Endothelial cell of umbilical vein (primary cell): Measurements from ENCODE around the gene VRK1. TPM values are rescaled to one million over a fixed set of nuclear protein-coding genes. Genes with fewer than 3 reads are reported as not detected.
A peak's percentile ranks its signal among the peaks of the same experiment; 100 is the strongest.

ENCODE experiments used
- Bru-seq: library from RNA; stranded (reverse); fragments of 400-500 nt; gene quantifications from one replicate; lab custom pipeline; 2021; lab: Mats Ljungman, UMichigan
- BruChase-seq, 2 experiments: library from RNA; stranded (reverse); fragments of 400-500 nt; gene quantifications; one replicate each; lab custom pipeline; 2021; lab: Mats Ljungman, UMichigan
- BruUV-seq: library from RNA; stranded (reverse); fragments of 400-500 nt; replicated peaks from 2 replicates; lab custom pipeline; 2021; lab: Mats Ljungman, UMichigan
- CTCF ChIA-PET: fragments of 300-600, 350-600 bp; sonication (Branson Sonifier 250); formaldehyde crosslinking; loops from one replicate; lab custom pipeline; 2021; ENCODE audit warnings: antibody characterized with exemption, inconsistent platforms; lab: Charles Lee
- POLR2A ChIA-PET: fragments of 300-600, 350-600 bp; sonication (Branson Sonifier 250); formaldehyde crosslinking; loops from one replicate; lab custom pipeline; 2021; ENCODE audit warnings: antibody characterized with exemption, inconsistent platforms; lab: Charles Lee
- DNase-seq: peaks from one replicate; pipeline ENCODE4 v3.0.0-alpha.2; 2011; ENCODE audit warnings: low read depth, low spot score
- FAIRE-seq: peaks from 2 replicates; lab custom pipeline; 2011; peaks lifted over from hg19 to GRCh38; lab: Jason Lieb, UNC
- H2AFZ ChIP-seq: 2 replicates; pipeline ENCODE4 v1.6.0; 2012; ENCODE audit warnings: low read depth, low read length, control low read depth, inconsistent platforms
- H3K27ac ChIP-seq: 2 replicates; pipeline ENCODE4 v1.5.1; 2011; ENCODE audit warnings: low read depth, mild to moderate bottlenecking, control low read depth, low read length, moderate library complexity; ENCODE audit not compliant: insufficient read depth
- H3K27me3 ChIP-seq, 2 experiments: 2 replicates each; pipeline versions ENCODE4 v1.6.0 to v1.6.1; 2011; ENCODE audit warnings: low read length in 2 of 2, mixed read lengths in 1 of 2; ENCODE audit not compliant: control insufficient read depth in 2 of 2, insufficient read depth in 2 of 2
- H3K36me3 ChIP-seq, 2 experiments: 2 replicates in 1 of 2; 3 replicates in 1 of 2; pipeline ENCODE4 v1.5.1; 2011; ENCODE audit warnings: low read length in 2 of 2, mild to moderate bottlenecking in 1 of 2, moderate library complexity in 1 of 2; ENCODE audit not compliant: control insufficient read depth in 2 of 2, insufficient read depth in 2 of 2; ENCODE audit errors: extremely low read depth in 1 of 2
- H3K4me1 ChIP-seq: 3 replicates; pipeline ENCODE4 v1.5.1; 2011; ENCODE audit warnings: mild to moderate bottlenecking, low read length; ENCODE audit not compliant: control insufficient read depth, insufficient read depth; ENCODE audit errors: extremely low read depth
- H3K4me2 ChIP-seq: 2 replicates; pipeline ENCODE4 v1.6.1; 2011; ENCODE audit warnings: low read length, control low read depth, mixed read lengths; ENCODE audit not compliant: insufficient read depth
- H3K4me3 ChIP-seq, 3 experiments: fragments of 200-600 bp in 1 of 3; sonication (generic), shearing (Covaris generic) in 1 of 3; replicated peaks in 1 of 3; 2 replicates each; pipeline ENCODE4 v1.5.1; 2011 to 2016; ENCODE audit warnings: control low read depth in 3 of 3, low read length in 3 of 3, mild to moderate bottlenecking in 2 of 3, inconsistent platforms in 1 of 3, low read depth in 1 of 3, moderate library complexity in 1 of 3; ENCODE audit not compliant: insufficient read depth in 1 of 3
- H3K79me2 ChIP-seq: 2 replicates; pipeline ENCODE4 v1.6.0; 2012; ENCODE audit warnings: low read length, inconsistent platforms; ENCODE audit not compliant: control insufficient read depth, insufficient read depth
- H3K9ac ChIP-seq: replicated peaks from 2 replicates; pipeline ENCODE3; 2011; ENCODE audit warnings: low read length, control low read depth; ENCODE audit not compliant: insufficient read depth; ENCODE audit errors: extremely low read depth
- H3K9me1 ChIP-seq: replicated peaks from 3 replicates; pipeline ENCODE4 v1.6.0; 2011; ENCODE audit warnings: mild to moderate bottlenecking, low read length; ENCODE audit not compliant: control insufficient read depth, insufficient read depth; ENCODE audit errors: extremely low read depth
- H3K9me3 ChIP-seq: replicated peaks from 2 replicates; pipeline ENCODE4 v1.5.1; 2012; ENCODE audit warnings: low read length, inconsistent platforms; ENCODE audit not compliant: control insufficient read depth, insufficient read depth
- H4K20me1 ChIP-seq: replicated peaks from 2 replicates; pipeline ENCODE3; 2011; ENCODE audit warnings: mild to moderate bottlenecking, low read length; ENCODE audit not compliant: control insufficient read depth, insufficient read depth; ENCODE audit errors: extremely low read depth
- FOS ChIP-seq: IDR thresholded peaks from 2 replicates; pipeline ENCODE4 v1.6.1; 2011; ENCODE audit warnings: mild to moderate bottlenecking, low read length, moderate library complexity, borderline replicate concordance; ENCODE audit not compliant: insufficient read depth
- POLR2A ChIP-seq: IDR thresholded peaks from 2 replicates; pipeline ENCODE4 v1.6.1; 2012; ENCODE audit warnings: low read depth, mild to moderate bottlenecking, control low read depth, low read length
- POLR2AphosphoS5 ChIP-seq: IDR thresholded peaks from 2 replicates; pipeline ENCODE4 v1.6.1; 2012; ENCODE audit warnings: low read depth, mild to moderate bottlenecking, control low read depth, low read length, moderate library complexity; ENCODE audit not compliant: insufficient read depth
- dilution Hi-C: fragments of 300-500 bp; cut with MboI; formaldehyde crosslinking; loops from one replicate; pipeline ENCODE4 v1.15.0; 2019; ENCODE audit warnings: low sequenced_read_pairs; ENCODE audit not compliant: extremely low pct_ligation_motif_present
- intact Hi-C: fragments of 100-400 bp; cut with micrococcal nuclease; formaldehyde crosslinking; loops from one replicate; pipeline ENCODE4 v1.10.0; 2022
- long read RNA-seq: library from polyadenylated mRNA; stranded (forward); transcript quantifications from one replicate; pipeline ENCODE4 v2.0.0, GENCODE V29; 2021
- polyA minus RNA-seq, 3 experiments: library from RNA; depleted of rRNA, polyadenylated mRNA; stranded (reverse); fragments of >200 nt; gene quantifications; 1 replicate in 1 of 3; 2 replicates in 2 of 3; pipeline ENCODE4 v1.2.3, GENCODE V29; 2011
- polyA plus RNA-seq, 4 experiments: library from polyadenylated mRNA; depleted of rRNA in 3 of 4; stranded (reverse) in 3 of 4; unstranded in 1 of 4; fragments of >200 nt; gene quantifications; 2 replicates each; pipeline versions ENCODE4 v1.2.1 to v1.2.3, GENCODE V29; 2011 to 2012; ENCODE audit warnings: missing spikeins in 1 of 4
- total RNA-seq: library from RNA; stranded (reverse); gene quantifications from 2 replicates; pipeline ENCODE4 v1.2.3, GENCODE V29; 2021
- TF ChIP-seq, protein P1 (sequence below): IDR thresholded peaks from 2 replicates; pipeline ENCODE4 v1.6.1; 2011; ENCODE audit not compliant: insufficient read depth, insufficient read length

The VRK1 gene, protein sequence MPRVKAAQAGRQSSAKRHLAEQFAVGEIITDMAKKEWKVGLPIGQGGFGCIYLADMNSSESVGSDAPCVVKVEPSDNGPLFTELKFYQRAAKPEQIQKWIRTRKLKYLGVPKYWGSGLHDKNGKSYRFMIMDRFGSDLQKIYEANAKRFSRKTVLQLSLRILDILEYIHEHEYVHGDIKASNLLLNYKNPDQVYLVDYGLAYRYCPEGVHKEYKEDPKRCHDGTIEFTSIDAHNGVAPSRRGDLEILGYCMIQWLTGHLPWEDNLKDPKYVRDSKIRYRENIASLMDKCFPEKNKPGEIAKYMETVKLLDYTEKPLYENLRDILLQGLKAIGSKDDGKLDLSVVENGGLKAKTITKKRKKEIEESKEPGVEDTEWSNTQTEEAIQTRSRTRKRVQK
- 31.7 and 35.1 TPM in 2 replicates for total RNA-seq
- polyA plus RNA-seq = 4.4 and 7.1 TPM in 2 replicates
- polyA plus RNA-seq (2011; cell fraction: cytosol; rRNA removed) = 10.8 and 15.8 TPM in 2 replicates
- 9.7 and 22.2 TPM in 2 replicates for polyA plus RNA-seq (2011; cell fraction: nucleus; rRNA removed)
- 19.3 and 32.5 TPM in 2 replicates for polyA plus RNA-seq (2012)
- 6.0 and 6.4 TPM in 2 replicates for polyA minus RNA-seq
- 49.2 TPM for polyA minus RNA-seq (2011; cell fraction: cytosol; rRNA and poly(A)+ RNA removed)
- 11.7 and 17.1 TPM in 2 replicates for polyA minus RNA-seq (2011; cell fraction: nucleus; rRNA and poly(A)+ RNA removed)
- percentile 85 among the genes with signal in this experiment for Bru-seq, nascent RNA
- BruChase-seq, experiment 1, labeled RNA remaining after a 6-hour chase = percentile 66 among the genes with signal in this experiment
- percentile 77 among the genes with signal in this experiment for BruChase-seq, experiment 2, labeled RNA remaining after a 2-hour chase
- long read RNA-seq, transcript VRK1-201 (13 exons, 1,745 nt) = major isoform, 126 of 164 reads
- long read RNA-seq, partial matches to known transcripts = 16 of 164 reads
- long read RNA-seq, other reads (novel, unspliced or antisense) = 22 of 164 reads

DNA sequence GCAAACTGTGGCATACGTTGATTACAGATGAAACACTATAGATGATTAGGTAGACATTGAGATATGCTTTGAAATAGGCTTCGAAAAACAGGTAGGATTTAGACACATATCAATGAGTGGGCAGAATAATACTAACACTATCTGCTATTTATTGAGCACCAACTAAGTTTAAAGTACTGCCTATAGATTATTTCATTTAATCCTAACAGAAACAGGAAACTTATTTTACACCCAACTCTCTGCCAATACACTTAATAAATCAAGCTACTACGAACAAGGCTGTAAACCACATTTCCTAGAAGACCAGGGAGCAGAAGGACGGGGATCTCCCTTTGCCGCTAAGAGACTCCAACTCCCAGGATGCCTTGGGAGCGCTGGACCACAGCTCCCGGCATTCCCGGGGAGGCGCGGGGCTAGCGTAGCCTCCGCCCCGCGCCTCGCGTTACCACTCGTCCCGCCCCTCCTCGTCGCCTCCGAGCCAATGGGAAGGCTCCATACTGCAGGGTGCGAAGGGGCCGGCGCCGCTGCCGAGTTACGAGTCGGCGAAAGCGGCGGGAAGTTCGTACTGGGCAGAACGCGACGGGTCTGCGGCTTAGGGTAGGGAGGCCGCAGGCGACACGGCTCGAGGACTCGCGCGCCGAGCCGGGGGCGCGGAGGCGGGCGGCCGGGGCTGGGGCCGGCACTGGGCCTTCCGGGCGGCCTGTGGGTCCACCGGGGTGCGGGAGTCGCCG, at the start of gene VRK1:
VRK1 (plus strand) TSS at position 532 of the 731 bp plus-strand sequence. CDS start 36,090 bp downstream, outside the sequence.
- no peaks in the 10 kb centered on the region for H4K20me1 ChIP-seq
- peak within 1 kb of the TSS; percentile 46 for H3K27ac ChIP-seq
- no peaks in the 10 kb centered on the region for H3K36me3 ChIP-seq
- H3K4me3 ChIP-seq = peak within 1 kb of the TSS; percentile 38 to 93 (median 71)
- H3K9me3 ChIP-seq = no peaks in the 10 kb centered on the region
- H3K79me2 ChIP-seq = peaks cover 43% of the 10 kb centered on the region
- peaks cover 10% of the 10 kb centered on the region for H3K4me1 ChIP-seq
- no peaks in the 10 kb centered on the region for H3K27me3 ChIP-seq
- POLR2A ChIA-PET = interaction anchor here (0.5 kb wide), 1 partner anchor 25 kb away, joined by 3 read pairs; no protein-coding TSS in a partner anchor
- CTCF ChIA-PET = interaction anchor here (1.2 to 2.8 kb wide), 3 partner anchors 35 to 211 kb away, joined by 4 to 21 read pairs (median 4); no protein-coding TSS in a partner anchor
- intact Hi-C loops (loop anchor here (1.0 to 5.0 kb wide), 3 partner anchors 56 to 295 kb away; partner anchors contain the start of gene PAPOLA), dilution Hi-C loops (no loop called here)
- peak within 1 kb of the TSS; percentile 59 for H3K4me2 ChIP-seq
- no TSS peak for BruUV-seq
- peak within 1 kb of the TSS; percentile 28 for H2AFZ ChIP-seq
- FAIRE-seq (peak; percentile 92), DNase-seq (peak; percentile 98)
- peak within 1 kb of the TSS; percentile 64 for H3K9ac ChIP-seq
- no peaks in the 10 kb centered on the region for H3K9me1 ChIP-seq
- TF ChIP-seq POLR2AphosphoS5 (peak; percentile 68), FOS (no peak), POLR2A (peak; percentile 63)
- TF ChIP-seq, protein P1, sequence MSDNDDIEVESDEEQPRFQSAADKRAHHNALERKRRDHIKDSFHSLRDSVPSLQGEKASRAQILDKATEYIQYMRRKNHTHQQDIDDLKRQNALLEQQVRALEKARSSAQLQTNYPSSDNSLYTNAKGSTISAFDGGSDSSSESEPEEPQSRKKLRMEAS = peak; percentile 57
